Liver (tissue), 3 donors: ENCODE measurements around the gene DAZL.

Experiments
- FOXA1 ChIP-seq: IDR thresholded peaks from 2 replicates; pipeline ENCODE4 v1.6.1; 2016; ENCODE audit warnings: antibody characterized with exemption
- GABPA ChIP-seq, 2 donors: IDR thresholded peaks in 1 of 2; conservative IDR thresholded peaks in 1 of 2; 2 replicates each; pipeline ENCODE4 v1.6.1; 2016; ENCODE audit warnings: antibody characterized with exemption in 2 of 2, mild to moderate bottlenecking in 1 of 2, moderate library complexity in 1 of 2
- TF ChIP-seq, protein P1 (sequence below): fragments of 150-350 bp; IDR thresholded peaks from 2 replicates; pipeline ENCODE4 v1.5.1; 2017; ENCODE audit warnings: improper control_type of control experiment, low read depth, low read length; ENCODE audit not compliant: missing input control
- TF ChIP-seq, protein P2 (sequence below): IDR thresholded peaks from 2 replicates; pipeline ENCODE4 v1.6.1; 2016; ENCODE audit warnings: antibody characterized with exemption
- TF ChIP-seq, protein P3 (sequence below): IDR thresholded peaks from 2 replicates; pipeline ENCODE4 v1.6.1; 2016; ENCODE audit warnings: antibody characterized with exemption
- donor health status: healthy.
- donor health status: healthy.

DNA sequence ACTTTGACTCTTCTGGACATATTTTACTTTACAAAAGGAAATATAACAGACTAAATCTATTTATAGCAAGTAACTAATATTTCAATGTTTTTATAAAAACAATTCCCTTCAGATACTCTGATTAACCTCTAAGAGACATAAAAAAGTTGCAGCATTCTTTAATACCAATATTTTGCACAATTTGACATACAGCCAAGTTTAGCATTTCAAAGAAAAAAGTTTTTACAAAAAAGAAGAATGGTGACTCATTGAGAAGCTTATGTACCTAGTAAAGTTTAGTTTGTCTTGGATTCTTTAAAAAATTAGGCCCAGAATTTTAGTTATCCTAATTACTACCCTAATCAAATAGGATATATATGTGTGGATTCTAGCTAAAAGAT is 17.6 kb downstream of the DAZL start:
- TF ChIP-seq, protein P1, sequence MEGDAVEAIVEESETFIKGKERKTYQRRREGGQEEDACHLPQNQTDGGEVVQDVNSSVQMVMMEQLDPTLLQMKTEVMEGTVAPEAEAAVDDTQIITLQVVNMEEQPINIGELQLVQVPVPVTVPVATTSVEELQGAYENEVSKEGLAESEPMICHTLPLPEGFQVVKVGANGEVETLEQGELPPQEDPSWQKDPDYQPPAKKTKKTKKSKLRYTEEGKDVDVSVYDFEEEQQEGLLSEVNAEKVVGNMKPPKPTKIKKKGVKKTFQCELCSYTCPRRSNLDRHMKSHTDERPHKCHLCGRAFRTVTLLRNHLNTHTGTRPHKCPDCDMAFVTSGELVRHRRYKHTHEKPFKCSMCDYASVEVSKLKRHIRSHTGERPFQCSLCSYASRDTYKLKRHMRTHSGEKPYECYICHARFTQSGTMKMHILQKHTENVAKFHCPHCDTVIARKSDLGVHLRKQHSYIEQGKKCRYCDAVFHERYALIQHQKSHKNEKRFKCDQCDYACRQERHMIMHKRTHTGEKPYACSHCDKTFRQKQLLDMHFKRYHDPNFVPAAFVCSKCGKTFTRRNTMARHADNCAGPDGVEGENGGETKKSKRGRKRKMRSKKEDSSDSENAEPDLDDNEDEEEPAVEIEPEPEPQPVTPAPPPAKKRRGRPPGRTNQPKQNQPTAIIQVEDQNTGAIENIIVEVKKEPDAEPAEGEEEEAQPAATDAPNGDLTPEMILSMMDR: no peak
- TF ChIP-seq, protein P2, sequence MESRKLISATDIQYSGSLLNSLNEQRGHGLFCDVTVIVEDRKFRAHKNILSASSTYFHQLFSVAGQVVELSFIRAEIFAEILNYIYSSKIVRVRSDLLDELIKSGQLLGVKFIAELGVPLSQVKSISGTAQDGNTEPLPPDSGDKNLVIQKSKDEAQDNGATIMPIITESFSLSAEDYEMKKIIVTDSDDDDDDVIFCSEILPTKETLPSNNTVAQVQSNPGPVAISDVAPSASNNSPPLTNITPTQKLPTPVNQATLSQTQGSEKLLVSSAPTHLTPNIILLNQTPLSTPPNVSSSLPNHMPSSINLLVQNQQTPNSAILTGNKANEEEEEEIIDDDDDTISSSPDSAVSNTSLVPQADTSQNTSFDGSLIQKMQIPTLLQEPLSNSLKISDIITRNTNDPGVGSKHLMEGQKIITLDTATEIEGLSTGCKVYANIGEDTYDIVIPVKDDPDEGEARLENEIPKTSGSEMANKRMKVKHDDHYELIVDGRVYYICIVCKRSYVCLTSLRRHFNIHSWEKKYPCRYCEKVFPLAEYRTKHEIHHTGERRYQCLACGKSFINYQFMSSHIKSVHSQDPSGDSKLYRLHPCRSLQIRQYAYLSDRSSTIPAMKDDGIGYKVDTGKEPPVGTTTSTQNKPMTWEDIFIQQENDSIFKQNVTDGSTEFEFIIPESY: no peak
- no peak for TF ChIP-seq GABPA (IDR thresholded peaks at IDR 0.05 in 1 of 2, conservative IDR thresholded peaks at IDR 0.05 in 1 of 2)
- TF ChIP-seq, protein P3, sequence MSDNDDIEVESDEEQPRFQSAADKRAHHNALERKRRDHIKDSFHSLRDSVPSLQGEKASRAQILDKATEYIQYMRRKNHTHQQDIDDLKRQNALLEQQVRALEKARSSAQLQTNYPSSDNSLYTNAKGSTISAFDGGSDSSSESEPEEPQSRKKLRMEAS: no peak
- TF ChIP-seq FOXA1: no peak
